ENCODE measurements around the gene BRMS1.

The BRMS1 gene

DNA sequence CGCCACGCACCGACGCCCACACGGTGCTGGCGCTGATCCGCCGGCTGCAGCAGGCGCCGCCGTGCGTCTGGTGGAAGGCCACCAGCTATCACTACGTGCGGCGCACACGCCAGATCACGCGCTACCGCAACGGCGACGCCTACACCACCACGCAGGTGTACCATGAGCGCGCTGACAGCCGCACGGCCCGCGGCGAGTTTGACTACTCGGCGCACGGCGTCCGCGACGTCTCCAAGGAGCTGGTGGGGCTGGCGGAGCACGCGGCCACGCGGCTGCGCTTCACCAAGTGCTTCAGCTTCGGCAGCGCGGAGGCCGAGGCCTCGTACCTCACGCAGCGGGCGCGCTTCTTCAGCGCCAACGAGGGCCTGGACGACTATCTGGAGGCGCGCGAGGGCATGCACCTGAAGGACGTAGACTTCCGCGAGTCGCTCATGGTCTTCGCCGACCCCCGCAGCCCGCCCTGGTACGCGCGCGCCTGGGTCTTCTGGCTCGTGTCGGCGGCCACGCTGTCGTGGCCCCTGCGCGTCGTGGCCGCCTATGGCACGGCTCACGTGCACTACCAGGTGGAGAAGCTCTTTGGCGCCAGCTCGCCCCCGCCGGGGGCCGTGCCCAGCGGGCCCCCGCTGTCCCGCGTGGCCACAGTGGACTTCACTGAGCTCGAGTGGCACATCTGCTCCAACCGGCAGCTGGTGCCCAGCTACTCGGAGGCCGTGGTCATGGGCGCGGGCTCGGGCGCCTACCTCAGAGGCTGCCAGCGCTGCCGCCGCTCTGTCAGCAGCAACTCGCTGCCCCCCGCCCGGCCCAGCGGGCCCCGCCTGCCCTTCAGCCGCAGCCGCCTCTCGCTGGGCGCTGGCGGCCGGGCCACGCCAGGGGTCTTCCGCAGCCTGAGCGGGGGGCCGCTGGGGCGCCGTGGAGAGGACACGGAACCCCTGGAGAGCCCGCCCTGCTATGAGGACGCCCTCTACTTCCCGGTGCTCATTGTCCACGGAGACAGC, 50.0 kb downstream of the BRMS1 start:
- FAIRE-seq, result no peak

DNA sequence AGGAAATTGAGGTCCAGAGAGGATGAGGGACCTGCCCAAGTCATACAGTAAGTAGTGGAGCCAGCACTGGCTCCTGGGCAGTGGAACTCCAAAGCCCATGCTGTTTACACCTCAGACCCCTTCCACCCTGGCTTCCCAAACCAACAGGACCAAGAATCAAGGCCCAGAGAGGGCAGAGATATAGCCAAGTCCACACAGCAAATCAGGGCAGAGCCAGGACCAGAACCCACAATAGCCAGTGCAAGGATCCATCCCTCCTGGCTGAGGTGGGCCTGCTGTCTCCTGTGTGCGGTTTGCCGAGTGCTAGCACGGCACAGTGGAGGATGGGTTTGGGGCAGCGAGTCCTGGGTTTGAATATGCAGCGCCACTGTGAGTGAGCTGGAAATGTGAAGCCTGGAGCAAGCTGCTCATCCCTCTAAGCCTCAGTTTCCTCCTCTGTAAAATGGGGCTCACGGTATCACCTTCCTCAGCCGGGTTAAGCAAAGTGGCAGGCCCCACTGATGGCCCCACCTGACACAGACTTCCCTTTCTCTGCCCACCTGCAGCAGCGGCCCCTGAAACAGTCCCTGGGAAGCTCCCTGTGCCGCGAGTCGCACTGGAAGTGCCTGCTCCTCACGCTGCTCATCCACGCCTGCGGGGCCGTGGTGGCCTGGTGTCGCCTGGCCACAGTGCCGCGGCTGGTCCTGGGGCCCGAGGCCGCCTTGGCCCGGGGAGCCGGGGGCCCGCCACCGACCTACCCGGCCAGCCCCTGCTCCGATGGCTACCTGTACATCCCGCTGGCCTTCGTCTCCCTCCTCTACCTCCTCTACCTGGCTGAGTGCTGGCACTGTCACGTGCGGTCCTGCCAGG, 50.9 kb downstream of the BRMS1 start:
- no peak for FAIRE-seq

DNA sequence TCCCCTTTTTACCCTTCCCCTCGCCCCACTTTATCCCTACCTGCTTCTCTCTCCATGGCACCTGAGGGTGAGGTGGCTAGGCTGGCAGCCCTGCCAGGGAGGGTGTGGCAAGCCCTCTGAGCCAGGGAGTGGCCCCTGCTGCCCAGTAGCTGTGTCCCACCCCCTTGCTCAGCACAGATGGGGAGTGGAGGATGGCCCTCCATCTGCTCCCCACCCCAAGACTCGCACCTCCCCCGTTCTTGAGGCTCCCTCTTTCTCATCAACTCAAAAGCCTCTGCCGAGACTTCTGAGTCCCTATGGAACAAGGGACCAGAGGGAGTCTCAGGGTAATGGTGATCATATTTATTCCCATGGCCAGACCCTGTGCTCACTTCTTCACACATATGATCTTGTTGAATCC, 51.6 kb downstream of the BRMS1 start:
- FAIRE-seq, result no peak

DNA sequence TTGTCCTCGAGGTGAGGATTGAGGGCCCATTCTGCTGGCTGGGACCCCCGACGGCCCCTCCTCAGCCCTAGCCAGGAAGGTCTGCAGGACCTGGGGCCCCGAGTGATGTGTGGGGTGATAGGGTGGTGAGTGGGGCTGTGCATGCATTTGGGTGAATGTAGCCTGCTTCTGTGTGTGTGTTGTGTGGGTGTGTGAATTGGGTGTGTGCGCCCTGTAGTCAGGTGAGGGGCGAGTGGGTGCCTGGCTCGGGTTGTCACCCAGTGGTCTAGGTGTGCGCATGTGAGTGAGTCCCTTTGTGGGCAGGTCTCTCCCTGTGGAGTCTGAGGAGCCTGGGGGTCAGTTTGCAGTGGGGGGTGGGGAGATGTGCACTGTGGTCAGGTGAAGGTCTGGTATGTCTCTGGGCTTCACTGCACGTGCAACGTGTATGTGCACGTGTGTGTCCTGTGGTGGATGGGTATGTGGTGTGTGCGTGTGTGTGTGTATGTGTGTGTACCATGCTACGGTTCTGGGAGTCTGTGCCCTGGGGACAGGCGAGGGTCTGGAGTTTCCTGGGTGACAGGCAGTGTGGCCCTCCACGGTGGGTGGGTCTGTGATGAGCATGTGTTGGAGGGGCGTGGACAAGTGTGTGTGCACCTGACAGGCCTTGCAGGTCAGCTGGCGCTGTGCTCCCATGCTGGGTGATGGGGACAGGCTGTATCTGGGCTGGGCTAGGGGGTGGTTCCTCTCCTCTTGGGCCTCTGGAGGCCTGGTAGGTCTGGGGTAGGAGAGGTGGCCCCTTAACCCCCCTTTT, 52.2 kb downstream of the BRMS1 start:
- no peak for FAIRE-seq

DNA sequence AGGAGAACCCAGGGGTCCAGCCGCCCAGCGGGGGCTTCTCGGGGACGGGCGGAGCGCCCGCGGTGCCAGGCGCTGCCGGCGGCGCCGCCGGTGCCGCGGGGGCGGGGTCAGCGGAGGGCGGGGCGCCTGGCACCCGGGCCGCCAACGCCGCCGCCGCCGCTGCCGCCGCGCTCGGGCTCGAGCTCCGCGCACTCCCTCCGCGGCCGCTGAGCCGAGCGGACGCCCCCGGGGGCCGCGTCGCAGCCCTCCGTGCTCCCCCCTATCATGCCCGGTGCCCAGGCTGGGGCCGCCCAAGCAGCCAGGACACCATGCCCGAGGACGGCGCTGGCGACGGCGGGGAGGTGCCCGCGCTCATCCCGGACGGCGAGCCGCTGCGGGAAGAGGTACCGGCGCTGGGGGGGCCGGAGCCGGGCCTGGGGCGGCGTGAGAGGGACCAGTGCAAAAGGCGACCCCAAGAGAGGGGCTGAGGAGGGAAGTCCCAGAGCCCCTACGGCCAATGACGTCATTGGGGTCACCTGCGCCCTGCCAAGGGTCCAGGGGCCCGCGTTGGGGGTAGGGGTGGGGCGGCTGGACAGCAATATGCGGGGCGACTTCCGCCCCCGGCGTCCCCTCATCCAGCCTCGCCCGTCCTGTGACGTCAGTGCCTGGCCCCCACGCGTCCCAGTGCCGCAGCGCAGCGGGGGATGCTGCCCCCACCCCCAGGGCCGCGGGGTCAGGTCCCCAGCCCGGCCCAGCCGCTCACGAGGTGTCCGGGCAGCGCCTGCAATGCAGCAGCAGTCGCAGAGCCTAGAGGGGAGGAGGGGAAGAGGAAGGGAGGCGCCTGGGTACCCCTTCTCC, 53.0 kb downstream of the BRMS1 start, which contains the start of gene TMEM151A:
TSS of gene TMEM151A (plus strand) at position 189 of the 837 bp plus-strand sequence. CDS start at position 309, 120 bp downstream.
- FAIRE-seq, result no peak

DNA sequence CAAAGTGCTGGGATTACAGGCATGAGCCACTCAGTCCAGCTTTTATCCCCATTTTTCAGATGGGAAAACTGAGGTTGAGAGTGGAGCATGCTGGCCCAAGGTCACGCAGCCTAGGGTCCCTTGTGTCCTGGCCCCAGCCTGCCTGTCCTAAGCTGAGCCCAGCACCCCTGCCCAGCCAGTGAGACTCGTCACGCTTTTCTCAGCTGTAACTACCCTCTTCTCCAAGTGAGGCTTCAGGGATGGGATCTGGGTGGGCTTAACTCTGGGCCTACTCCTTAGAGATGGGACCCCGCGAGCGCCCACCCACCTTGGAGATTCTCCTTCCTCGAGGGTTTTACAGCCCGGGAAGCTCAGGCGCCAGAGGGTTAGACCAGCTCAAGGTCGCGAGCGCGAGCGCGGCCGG, 53.6 kb downstream of the BRMS1 start:
- no peak for FAIRE-seq

DNA sequence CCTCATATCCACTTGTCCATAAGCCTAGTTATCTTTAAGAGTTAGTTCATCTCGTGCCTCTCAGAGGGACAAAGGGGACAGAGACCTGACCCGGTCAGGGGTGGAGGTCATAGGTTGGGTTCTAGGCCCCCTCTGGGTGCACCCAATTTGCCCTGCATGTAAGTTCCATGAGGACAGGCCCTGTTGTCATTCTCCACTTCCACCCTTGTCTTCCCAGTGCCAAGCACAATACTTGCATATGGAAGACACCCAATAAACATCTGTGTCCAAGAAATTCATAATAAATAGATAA, 54.6 kb downstream of the BRMS1 start:
- no peak for FAIRE-seq

DNA sequence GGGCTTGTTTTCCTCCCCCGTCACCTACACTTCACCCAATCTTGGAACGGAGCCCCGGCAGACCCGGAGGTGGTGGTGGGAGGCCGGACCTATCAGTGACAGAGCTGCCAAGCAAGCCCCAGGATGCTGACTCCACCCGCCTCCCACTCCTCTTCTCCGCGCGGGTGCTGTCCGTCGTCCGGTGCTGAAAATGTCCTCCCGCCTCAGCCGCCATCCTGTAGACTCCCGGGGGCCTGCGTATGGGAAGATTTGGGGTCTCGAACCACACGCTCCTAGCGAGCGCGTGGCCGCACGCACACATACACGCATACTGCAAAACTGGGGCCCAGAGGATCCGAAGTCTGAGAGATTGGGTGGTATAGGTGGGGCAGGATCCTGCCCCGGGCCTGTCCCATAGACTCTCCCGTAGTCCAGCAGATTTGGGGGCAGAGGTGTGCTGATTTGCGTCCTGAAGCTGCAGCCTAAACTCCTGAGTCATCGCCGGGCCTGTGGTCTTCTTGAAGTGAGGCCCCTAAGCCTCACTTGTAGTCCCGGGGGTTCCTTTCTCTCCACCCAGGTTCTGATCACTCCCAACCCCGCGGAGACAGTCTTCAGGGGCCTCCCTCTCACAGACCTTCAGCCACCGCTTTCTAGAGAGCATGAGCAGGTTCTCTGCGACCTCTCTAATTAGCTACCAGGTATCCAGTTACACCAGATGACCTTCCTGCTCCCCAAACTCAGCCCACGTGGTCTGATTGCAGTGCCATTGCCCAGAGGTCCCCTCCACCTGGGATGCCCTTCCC, 55.2 kb downstream of the BRMS1 start:
- no peak for FAIRE-seq

DNA sequence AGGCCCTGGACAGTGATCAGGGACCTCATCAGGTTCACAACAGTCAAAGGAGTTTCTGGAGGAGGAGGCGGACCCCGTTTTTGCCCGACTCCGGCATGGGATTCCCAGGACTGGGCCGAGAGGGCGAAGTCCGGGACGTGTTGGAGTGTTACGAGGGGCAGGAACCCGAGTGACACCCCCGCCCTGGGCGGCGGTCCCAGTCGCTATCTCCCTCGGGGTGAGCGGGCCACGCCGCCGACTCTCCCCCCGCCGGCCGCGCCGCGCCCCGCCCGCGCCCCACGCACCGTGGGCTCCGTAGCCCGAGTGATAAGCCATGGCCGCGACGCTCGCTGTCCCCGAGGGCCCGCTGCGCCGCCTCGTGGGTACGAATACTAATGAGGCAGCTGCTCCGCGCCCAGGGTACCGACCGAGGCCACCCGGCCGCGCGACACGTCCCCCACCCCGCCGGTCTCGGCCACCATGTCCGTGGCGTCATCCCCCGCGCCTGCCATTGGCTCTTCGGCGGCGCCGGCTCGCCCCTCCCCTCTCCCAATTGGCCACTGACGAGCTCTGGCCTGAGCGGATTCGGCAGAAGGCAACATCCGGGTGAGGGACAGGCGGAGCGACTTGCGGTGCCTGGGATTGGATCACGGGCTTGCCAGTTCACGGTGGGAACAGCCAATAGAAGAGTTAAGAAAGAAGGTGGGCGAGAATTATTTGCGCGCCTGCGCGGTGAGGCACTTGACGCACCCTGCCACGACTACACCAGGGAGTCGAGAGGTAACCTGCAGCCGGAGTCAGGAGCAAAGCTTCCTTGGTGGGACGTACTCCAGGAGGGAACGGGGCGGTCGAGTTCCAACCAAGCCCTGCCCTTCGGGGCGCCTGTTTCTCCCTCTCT, 56.0 kb downstream of the BRMS1 start, which contains the start of gene YIF1A:
TSS of gene YIF1A (minus strand) at position 473 of the 877 bp plus-strand sequence. CDS start at position 315, 158 bp downstream.
- peak; percentile 96 for FAIRE-seq

DNA sequence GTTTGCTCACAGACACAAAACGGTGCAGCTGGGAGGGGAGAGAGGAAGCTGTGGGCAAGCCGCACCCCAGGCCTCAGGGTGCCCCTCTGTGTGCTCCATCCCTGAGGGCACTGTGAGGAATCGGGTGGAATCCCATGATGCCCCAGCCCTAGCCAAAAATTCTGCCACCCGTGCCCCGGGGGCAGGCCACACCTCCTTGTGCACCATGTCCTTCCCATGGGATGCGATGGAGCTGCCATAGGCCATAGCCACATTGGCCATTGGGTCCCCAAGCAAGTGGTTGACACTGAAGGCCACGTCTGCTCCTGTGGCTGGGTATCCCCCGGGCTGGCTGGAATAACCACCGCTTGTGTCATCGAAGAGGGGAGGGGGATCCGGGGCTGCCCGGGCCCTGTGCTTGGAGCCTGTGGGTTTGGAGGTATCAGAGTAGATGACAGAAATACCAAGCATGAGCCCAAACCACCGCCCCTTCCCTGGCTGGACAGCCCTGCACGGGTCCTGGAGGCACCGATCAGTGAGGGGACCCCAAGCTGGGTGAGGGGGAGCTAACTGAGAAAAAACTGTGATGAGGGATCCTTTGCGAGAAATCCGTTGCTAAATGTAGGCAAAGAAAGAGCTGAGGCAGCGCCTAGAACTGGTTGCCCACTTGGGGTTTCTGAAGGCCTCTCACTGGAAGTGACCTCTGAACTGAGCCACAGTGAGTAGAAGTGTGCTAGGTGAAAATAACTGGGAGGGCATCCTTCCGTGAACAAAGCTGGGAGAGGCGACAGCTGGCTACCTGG, 56.8 kb downstream of the BRMS1 start:
- FAIRE-seq, result no peak

Data from TTC549 (cell line).